ENCODE results near the gene RIPK3. TPM values are rescaled to one million over a fixed set of nuclear protein-coding genes. Genes with fewer than 3 reads are reported as not detected.
"Not testable (repeated sequence)": the region's sequence is repeated elsewhere in the genome, so short reads cannot be mapped to it uniquely, and the experiment has no call there.

The RIPK3 gene
- total RNA-seq (1 to 10 TPM in 5 of 7 donors, under 1 TPM in 2; 0.61 to 3.2 (median 1.1) TPM), polyA plus RNA-seq (1 to 10 TPM; 1.5 to 2.8 TPM)
- long read RNA-seq, donor 1, partial matches to known transcripts: 0 of 2 reads
- long read RNA-seq, donor 1, other reads (novel, unspliced or antisense): 0 of 2 reads
- long read RNA-seq, donor 2: 0 reads
- long read RNA-seq, donor 3, partial matches to known transcripts: 0 of 3 reads
- long read RNA-seq, donor 3, other reads (novel, unspliced or antisense): 1 of 3 reads

DNA sequence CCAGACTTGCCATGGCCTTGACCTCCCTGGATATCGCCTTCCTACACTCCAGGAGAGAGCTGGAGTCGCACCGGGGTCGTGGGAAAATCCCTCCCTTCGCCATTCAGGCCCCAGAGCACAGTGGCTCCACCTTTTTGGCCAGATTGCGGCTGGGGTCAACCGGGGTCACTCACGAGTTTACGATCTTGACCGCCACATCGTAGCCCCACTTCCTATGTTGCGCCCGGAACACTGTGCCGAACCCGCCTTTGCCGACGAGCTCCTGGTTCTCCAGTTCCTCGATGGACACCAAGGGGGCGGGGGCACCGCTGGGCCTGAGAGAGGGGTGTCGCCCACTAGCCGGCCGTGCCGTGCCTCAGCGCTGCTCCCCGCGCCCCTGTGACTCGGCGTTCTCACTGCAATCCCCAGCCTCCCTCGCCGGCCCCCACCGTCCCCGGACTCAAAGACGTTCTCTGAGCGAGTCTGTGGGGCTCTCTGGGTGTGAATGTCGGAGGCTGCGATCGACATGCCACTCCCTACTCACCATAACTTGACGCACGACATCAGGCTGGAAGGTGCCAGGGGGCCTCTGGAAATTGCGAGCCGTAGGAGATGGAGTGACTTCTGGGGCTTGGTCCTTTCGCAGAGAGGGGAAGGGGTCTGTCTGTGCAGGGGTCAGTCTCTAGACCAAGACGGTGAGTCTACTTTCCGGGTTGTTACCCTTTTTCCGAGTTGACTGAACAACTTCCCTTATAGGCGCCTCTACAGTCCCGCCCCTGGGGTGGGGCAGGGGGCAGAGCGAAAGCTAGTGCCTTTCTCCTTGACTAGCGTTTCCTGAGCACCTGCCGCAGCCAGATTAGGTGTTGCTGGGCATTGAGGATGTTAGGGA lies at the start of gene RIPK3:
TSS of gene RIPK3 (minus strand) at position 708 of the 868 bp plus-strand sequence. CDS start at position 543, 165 bp downstream.
- no peaks in the 10 kb centered on the region for H3K36me3 ChIP-seq
- H3K9me3 ChIP-seq: no peaks in the 10 kb centered on the region
- intact Hi-C loops (cut with DNase I): loop anchor here in 1 of 4 donors (5.0 kb wide), 1 partner anchor 338 kb away; no protein-coding TSS in a partner anchor
- WGBS, 3 donors: 28 to 37% (median 31%) methylated on average over 42 to 51 of the region's 51 CpGs
- peak within 1 kb of the TSS; percentile 28 for H3K4me3 ChIP-seq
- no peaks in the 10 kb centered on the region for H3K4me1 ChIP-seq (ENCODE audit: insufficient read depth)
- H3K27me3 ChIP-seq: no peaks in the 10 kb centered on the region
- H3K27ac ChIP-seq: no peak within 1 kb of the TSS
- TF ChIP-seq EP300 (IDR thresholded peaks at IDR 0.05) (no peak), POLR2A (IDR thresholded peaks at IDR 0.05) (no peak)
- TF ChIP-seq, protein P1, sequence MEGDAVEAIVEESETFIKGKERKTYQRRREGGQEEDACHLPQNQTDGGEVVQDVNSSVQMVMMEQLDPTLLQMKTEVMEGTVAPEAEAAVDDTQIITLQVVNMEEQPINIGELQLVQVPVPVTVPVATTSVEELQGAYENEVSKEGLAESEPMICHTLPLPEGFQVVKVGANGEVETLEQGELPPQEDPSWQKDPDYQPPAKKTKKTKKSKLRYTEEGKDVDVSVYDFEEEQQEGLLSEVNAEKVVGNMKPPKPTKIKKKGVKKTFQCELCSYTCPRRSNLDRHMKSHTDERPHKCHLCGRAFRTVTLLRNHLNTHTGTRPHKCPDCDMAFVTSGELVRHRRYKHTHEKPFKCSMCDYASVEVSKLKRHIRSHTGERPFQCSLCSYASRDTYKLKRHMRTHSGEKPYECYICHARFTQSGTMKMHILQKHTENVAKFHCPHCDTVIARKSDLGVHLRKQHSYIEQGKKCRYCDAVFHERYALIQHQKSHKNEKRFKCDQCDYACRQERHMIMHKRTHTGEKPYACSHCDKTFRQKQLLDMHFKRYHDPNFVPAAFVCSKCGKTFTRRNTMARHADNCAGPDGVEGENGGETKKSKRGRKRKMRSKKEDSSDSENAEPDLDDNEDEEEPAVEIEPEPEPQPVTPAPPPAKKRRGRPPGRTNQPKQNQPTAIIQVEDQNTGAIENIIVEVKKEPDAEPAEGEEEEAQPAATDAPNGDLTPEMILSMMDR (IDR thresholded peaks at IDR 0.05): no peak
- DNase-seq: no peak

DNA sequence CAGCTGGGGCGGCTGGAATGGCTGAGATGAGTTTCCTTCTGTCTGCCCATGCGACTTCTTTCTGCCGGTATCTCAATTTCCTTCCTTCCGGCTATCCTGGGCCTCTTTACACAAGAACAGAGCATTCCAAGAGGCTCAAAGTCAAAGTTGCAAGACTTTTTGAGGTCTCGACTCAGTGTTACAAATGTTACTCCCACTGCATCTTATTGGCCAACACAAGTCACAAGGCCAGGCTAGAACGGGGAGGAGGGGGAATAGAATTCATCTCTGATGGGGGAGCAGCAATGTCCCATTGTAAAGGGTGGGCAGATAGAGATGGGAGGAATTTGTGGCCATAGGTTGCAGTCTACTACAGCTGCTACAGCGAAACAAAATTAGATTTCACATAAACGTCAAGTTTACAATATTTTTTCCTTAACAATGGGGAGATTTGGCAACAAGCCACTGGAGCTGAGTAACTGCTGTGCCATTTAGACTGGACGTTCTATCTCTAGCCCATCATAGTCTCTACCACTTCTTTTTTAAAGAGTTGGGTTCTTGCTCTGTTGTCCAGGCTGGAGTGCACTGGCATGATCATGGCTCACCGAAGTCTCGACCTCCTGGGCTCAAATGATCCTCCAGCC lies 49.5 kb upstream of the RIPK3 start:
- TF ChIP-seq EP300 (IDR thresholded peaks at IDR 0.05) (no peak), POLR2A (IDR thresholded peaks at IDR 0.05) (no peak)
- TF ChIP-seq, protein P1 (IDR thresholded peaks at IDR 0.05): no peak
- DNase-seq: peak in 1 of 5 donors; percentile 26
- H3K4me3 ChIP-seq: no peak overlapping the region
- H3K36me3 ChIP-seq: no peaks in the 10 kb centered on the region
- no peaks in the 10 kb centered on the region for H3K27me3 ChIP-seq
- H3K9me3 ChIP-seq: no peaks in the 10 kb centered on the region
- WGBS, 3 donors: 43 to 49% (median 48%) methylated on average over 11 of the region's 11 CpGs
- intact Hi-C loops (cut with DNase I): no loop called here
- peaks cover 2% of the 10 kb centered on the region for H3K4me1 ChIP-seq (ENCODE audit: insufficient read depth)
- H3K27ac ChIP-seq: no peak overlapping the region

DNA sequence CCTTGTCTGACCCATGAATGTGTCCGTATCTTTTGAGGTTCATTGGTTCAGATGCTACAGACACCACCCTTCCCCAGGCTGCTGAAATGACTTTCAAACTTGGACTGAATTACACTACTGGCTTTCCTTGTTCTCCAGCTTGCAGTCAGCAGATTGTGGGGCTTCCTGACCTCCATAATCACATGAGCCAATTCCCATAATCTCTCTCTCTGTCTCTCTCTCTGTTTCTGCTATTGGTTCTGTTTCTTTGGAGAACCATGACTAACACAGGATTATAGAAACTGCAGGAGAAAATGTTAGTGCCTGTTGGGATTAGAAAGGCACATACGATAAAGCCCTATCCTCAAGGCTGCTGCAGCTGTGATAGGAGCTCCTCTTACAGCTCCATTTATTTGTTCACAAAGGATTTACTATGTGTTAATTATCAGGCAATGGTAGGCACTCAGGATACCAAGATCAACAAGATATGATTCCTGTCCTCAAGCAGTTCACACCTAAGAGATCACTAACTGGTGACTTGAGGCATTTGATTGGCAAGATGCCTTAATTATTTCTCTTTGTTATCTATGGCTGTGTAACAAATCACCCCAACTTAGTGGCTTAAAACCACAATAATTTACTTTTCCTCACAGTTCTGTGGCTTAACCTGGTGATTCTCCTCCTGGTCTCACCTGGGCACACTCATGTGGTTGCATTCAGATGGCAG lies 48.8 kb upstream of the RIPK3 start:
- no peaks in the 10 kb centered on the region for H3K9me3 ChIP-seq
- H3K27ac ChIP-seq: no peak overlapping the region
- no peak overlapping the region for H3K4me3 ChIP-seq
- no peak for TF ChIP-seq POLR2A (IDR thresholded peaks at IDR 0.05)
- TF ChIP-seq, protein P1 (IDR thresholded peaks at IDR 0.05): no peak
- no peaks in the 10 kb centered on the region for H3K27me3 ChIP-seq
- no peaks in the 10 kb centered on the region for H3K36me3 ChIP-seq
- intact Hi-C loops (cut with DNase I): no loop called here
- no peak for DNase-seq
- WGBS, 3 donors: 37 to 51% (median 47%) methylated on average over 2 of the region's 2 CpGs
- peaks cover 2% of the 10 kb centered on the region for H3K4me1 ChIP-seq (ENCODE audit: insufficient read depth)

DNA sequence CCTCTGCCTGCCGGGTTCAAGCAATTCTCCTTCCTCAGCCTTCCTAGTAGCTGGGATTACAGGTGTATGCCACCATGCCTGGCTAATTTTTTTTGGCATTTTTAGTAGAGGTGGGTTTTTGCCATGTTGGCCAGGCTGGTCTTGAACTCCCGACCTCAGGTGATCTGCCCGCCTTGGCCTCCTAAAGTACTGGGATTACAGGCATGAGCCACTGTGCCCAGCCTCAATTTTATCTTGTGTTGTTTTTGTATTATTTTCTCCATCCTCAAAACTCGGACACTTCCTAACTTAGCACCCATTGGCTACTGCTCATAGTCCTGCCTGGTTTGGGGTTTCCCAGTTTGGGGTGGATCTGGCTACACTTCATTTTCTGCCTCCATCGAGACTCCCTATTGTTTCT lies 47.8 kb upstream of the RIPK3 start:
- intact Hi-C loops (cut with DNase I): not testable (repeated sequence)
- WGBS, 3 donors: 76 to 89% (median 84%) methylated on average over 5 of the region's 5 CpGs
- DNase-seq: peak in 1 of 5 donors; percentile 13

More for the DNA sequence above, 47.8 kb upstream of the RIPK3 start:
- not testable (repeated sequence) for H3K4me3 ChIP-seq; H3K36me3 ChIP-seq; H3K4me1 ChIP-seq (ENCODE audit: insufficient read depth); H3K27me3 ChIP-seq; H3K9me3 ChIP-seq; H3K27ac ChIP-seq

All from ovary (tissue), 10 donors.